Tibial artery (tissue), 4 donors: ENCODE data around the gene TUFT1.

Source experiments
- DNase-seq, 2 donors: peaks; one replicate each; pipeline ENCODE4 v3.0.0-alpha.2; 2019
- H3K27ac ChIP-seq, 2 donors: fragments of 200-600 bp; sonication (generic) in 1 of 2; 1 replicate in 1 of 2; 2 replicates in 1 of 2; pipeline ENCODE4 v1.5.1; 2018 to 2019; ENCODE audit warnings: mild to moderate bottlenecking in 1 of 2
- H3K27me3 ChIP-seq, 2 donors: fragments of 200-600 bp; sonication (generic) in 1 of 2; one replicate each; pipeline versions ENCODE4 v1.5.1 to v1.6.0; 2016 to 2019
- H3K36me3 ChIP-seq, 3 donors: fragments of 200-600 bp; sonication (generic) in 2 of 3; one replicate each; pipeline ENCODE4 v1.5.1; 2016 to 2019; ENCODE audit warnings: mild to moderate bottlenecking in 2 of 3
- H3K4me1 ChIP-seq, 4 donors: fragments of 200-600 bp; sonication (generic) in 2 of 4; 1 replicate in 3 of 4; 2 replicates in 1 of 4; pipeline ENCODE4 v1.5.1; 2016 to 2019
- H3K4me3 ChIP-seq, 2 donors: fragments of 200-600 bp; sonication (generic) in 1 of 2; 1 replicate in 1 of 2; 2 replicates in 1 of 2; pipeline ENCODE4 v1.5.1; 2018 to 2019; ENCODE audit warnings: mild to moderate bottlenecking in 2 of 2
- H3K9me3 ChIP-seq, 3 donors: fragments of 200-600 bp; sonication (generic) in 1 of 3; one replicate each; pipeline ENCODE4 v1.5.1; 2016 to 2019
- intact Hi-C: fragments of 100-400 bp; cut with DNase I; formaldehyde crosslinking; loops from one replicate; pipeline ENCODE4 v1.15.0; 2023; ENCODE audit warnings: low total_unique reads
- TF ChIP-seq, protein P1 (sequence below), 2 experiments: fragments of 200-600 bp in 1 of 2; fragments of 450-650 bp in 1 of 2; IDR thresholded peaks; one replicate each; pipeline ENCODE4 v1.5.1; 2017 to 2019; ENCODE audit warnings: antibody characterized with exemption in 2 of 2, mild to moderate bottlenecking in 1 of 2, moderate library complexity in 1 of 2

The TUFT1 gene

DNA sequence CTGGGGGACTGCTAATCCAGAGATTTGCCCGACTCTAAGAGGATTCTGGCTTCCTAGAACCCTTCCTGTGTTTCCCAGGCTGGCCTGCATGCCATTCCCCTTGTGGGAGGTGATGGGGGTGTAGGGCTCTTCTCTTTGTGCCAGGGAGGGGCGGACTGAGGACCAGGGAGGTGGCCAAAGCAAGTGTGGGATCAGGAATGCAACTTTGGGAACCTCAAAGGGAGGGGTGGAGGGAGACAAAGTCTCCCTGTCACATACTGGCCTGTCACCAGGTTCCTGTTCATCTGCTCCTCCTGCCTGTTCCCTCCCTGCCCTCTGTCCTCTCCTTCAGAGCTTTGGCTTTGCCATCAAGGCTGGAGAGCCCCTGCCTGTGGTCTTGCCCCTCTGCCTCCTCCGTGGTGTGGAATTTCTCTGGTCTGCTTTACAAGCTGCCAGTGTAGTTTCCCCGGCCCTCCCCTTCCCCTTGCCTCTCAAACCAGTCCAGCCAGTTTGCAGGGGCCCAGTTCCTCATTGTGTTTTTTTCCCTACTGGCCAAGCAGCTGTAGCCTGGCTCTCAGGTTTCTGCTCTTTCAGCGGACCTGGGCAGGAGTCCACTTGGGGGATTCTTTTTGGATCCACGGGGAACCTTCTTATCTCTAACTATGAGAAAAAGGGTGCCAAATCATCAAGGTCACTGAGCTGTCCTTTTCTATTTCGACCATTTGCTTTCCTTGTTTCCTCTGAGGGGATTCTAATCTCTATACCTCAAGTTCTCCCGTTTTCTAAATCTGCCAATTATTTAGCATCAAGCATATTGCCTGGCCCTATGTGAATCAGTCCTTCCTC lies 27.1 kb upstream of the TUFT1 start:
- TF ChIP-seq, protein P1, sequence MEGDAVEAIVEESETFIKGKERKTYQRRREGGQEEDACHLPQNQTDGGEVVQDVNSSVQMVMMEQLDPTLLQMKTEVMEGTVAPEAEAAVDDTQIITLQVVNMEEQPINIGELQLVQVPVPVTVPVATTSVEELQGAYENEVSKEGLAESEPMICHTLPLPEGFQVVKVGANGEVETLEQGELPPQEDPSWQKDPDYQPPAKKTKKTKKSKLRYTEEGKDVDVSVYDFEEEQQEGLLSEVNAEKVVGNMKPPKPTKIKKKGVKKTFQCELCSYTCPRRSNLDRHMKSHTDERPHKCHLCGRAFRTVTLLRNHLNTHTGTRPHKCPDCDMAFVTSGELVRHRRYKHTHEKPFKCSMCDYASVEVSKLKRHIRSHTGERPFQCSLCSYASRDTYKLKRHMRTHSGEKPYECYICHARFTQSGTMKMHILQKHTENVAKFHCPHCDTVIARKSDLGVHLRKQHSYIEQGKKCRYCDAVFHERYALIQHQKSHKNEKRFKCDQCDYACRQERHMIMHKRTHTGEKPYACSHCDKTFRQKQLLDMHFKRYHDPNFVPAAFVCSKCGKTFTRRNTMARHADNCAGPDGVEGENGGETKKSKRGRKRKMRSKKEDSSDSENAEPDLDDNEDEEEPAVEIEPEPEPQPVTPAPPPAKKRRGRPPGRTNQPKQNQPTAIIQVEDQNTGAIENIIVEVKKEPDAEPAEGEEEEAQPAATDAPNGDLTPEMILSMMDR (IDR thresholded peaks at IDR 0.05) = no peak
- DNase-seq = no peak
- intact Hi-C loops = no loop called here
- H3K4me3 ChIP-seq = no peak overlapping the region
- H3K27ac ChIP-seq = no peak overlapping the region
- H3K4me1 ChIP-seq = peaks cover 0 to 22% (median 12%) of the 10 kb centered on the region in 4 donors
- no peaks in the 10 kb centered on the region for H3K9me3 ChIP-seq
- no peaks in the 10 kb centered on the region for H3K36me3 ChIP-seq
- H3K27me3 ChIP-seq = peaks cover 0 to 13% of the 10 kb centered on the region in 2 donors

GRCh38 chr1:151513626-151514121 lies 26.4 kb upstream of the TUFT1 start:
- intact Hi-C loops = no loop called here
- Histone ChIP-seq H3K4me1 (peaks cover 0 to 22% (median 12%) of the 10 kb centered on the region in 4 donors), H3K36me3 (peaks cover 0 to 2% (median 0%) of the 10 kb centered on the region in 3 donors), H3K9me3 (no peaks in the 10 kb centered on the region), H3K4me3 (no peak overlapping the region), H3K27ac (no peak overlapping the region), H3K27me3 (peaks cover 0 to 18% of the 10 kb centered on the region in 2 donors)
- TF ChIP-seq, protein P1 (IDR thresholded peaks at IDR 0.05) = no peak
- no peak for DNase-seq

GRCh38 chr1:151514366-151514765 lies 25.7 kb upstream of the TUFT1 start:
- Histone ChIP-seq H3K27ac (no peak overlapping the region), H3K36me3 (peaks cover 0 to 9% (median 0%) of the 10 kb centered on the region in 3 donors), H3K4me1 (peaks cover 0 to 22% (median 12%) of the 10 kb centered on the region in 4 donors), H3K4me3 (no peak overlapping the region), H3K9me3 (no peaks in the 10 kb centered on the region), H3K27me3 (peaks cover 0 to 23% of the 10 kb centered on the region in 2 donors)
- DNase-seq = no peak
- intact Hi-C loops = no loop called here
- TF ChIP-seq, protein P1 (IDR thresholded peaks at IDR 0.05) = no peak

DNA sequence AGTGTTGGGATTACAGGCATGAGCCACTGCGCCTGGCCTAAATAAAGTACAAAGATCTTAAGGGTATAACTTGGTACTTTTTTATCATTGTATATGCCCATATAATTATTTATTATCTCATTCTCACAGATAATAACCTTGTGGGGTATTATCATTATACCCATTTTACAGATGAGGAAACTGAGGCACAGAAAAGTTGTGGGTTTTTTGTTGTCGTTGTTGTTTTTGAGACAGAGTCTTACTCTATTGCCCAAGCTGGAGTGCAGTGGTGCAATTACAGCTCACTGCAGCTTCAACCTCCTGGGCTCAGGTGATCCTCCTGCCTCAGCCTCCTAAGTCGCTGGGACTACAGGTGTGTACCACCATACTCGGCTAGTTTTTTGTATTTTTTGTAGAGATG lies 24.8 kb upstream of the TUFT1 start:
- intact Hi-C loops = no loop called here
- Histone ChIP-seq H3K27me3 (peaks cover 0 to 23% of the 10 kb centered on the region in 2 donors), H3K36me3 (peaks cover 0 to 13% (median 0%) of the 10 kb centered on the region in 3 donors), H3K4me3 (no peak overlapping the region), H3K27ac (no peak overlapping the region), H3K9me3 (no peaks in the 10 kb centered on the region), H3K4me1 (peaks cover 0 to 22% (median 12%) of the 10 kb centered on the region in 4 donors)
- DNase-seq = no peak
- TF ChIP-seq, protein P1 (IDR thresholded peaks at IDR 0.05) = no peak

GRCh38 chr1:151516031-151516511 lies 24.0 kb upstream of the TUFT1 start:
- H3K4me3 ChIP-seq = no peak overlapping the region
- H3K27ac ChIP-seq = no peak overlapping the region
- peaks cover 0 to 23% of the 10 kb centered on the region in 2 donors for H3K27me3 ChIP-seq
- peaks cover 0 to 13% (median 0%) of the 10 kb centered on the region in 3 donors for H3K36me3 ChIP-seq
- H3K4me1 ChIP-seq = peaks cover 0 to 16% (median 12%) of the 10 kb centered on the region in 4 donors
- DNase-seq = no peak
- TF ChIP-seq, protein P1 (IDR thresholded peaks at IDR 0.05) = no peak
- intact Hi-C loops = no loop called here
- H3K9me3 ChIP-seq = no peaks in the 10 kb centered on the region
